Loucy (cell line): ENCODE data around the gene KLF17.
A peak's percentile ranks its signal among the peaks of the same experiment; 100 is the strongest.

Source experiments
- H2AFZ ChIP-seq: fragments of 200-600 bp; sonication (generic); 2 replicates; pipeline ENCODE4 v1.6.0; 2016; ENCODE audit warnings: antibody characterized with exemption, mild to moderate bottlenecking, low read length, moderate library complexity
- H3F3A ChIP-seq: fragments of 200-600 bp; 2 replicates; pipeline ENCODE4 v1.6.0; 2016; ENCODE audit warnings: antibody characterized with exemption, low read depth, mild to moderate bottlenecking
- H3K27me3 ChIP-seq: fragments of 200-600 bp; sonication (generic); 2 replicates; pipeline ENCODE4 v1.6.1; 2014; ENCODE audit warnings: low read length, mild to moderate bottlenecking; ENCODE audit not compliant: insufficient read depth, poor library complexity, severe bottlenecking
- H3K36me3 ChIP-seq: fragments of 200-600 bp; sonication (generic); 2 replicates; pipeline ENCODE4 v1.6.1; 2016; ENCODE audit warnings: low read length; ENCODE audit not compliant: insufficient read depth
- H3K4me1 ChIP-seq: fragments of 200-600 bp; sonication (generic); 2 replicates; pipeline ENCODE4 v1.5.1; 2014; ENCODE audit warnings: low read length, mild to moderate bottlenecking; ENCODE audit not compliant: insufficient read depth, poor library complexity, severe bottlenecking
- H3K4me2 ChIP-seq: fragments of 200-600 bp; sonication (generic); 2 replicates; pipeline ENCODE4 v1.6.0; 2014; ENCODE audit warnings: antibody characterized with exemption, low read length, low read depth, mild to moderate bottlenecking; ENCODE audit not compliant: poor library complexity, severe bottlenecking
- H3K4me3 ChIP-seq: fragments of 200-600 bp; sonication (generic); 2 replicates; pipeline ENCODE4 v1.5.1; 2014; ENCODE audit warnings: low read length, mild to moderate bottlenecking, mixed read lengths; ENCODE audit not compliant: poor library complexity, severe bottlenecking
- H3K79me2 ChIP-seq: fragments of 200-600 bp; sonication (generic); 2 replicates; pipeline ENCODE4 v1.6.1; 2014; ENCODE audit warnings: low read length; ENCODE audit not compliant: insufficient read depth
- H3K9ac ChIP-seq: fragments of 200-600 bp; sonication (generic); 2 replicates; pipeline ENCODE4 v1.6.0; 2014; ENCODE audit warnings: mild to moderate bottlenecking, low read depth, low read length, moderate library complexity; ENCODE audit not compliant: poor library complexity, severe bottlenecking
- H3K9me2 ChIP-seq: fragments of 200-600 bp; sonication (generic); replicated peaks from 2 replicates; pipeline ENCODE4 v1.6.1; 2016; ENCODE audit warnings: low read depth, low read length, mixed read lengths
- H3K9me3 ChIP-seq: fragments of 200-600 bp; sonication (generic); 2 replicates; pipeline ENCODE4 v1.6.1; 2014; ENCODE audit warnings: mild to moderate bottlenecking, antibody characterized with exemption, low read length, low read depth; ENCODE audit not compliant: insufficient read depth
- H4K20me1 ChIP-seq: fragments of 200-600 bp; sonication (generic); 2 replicates; pipeline ENCODE4 v1.6.0; 2014; ENCODE audit warnings: antibody characterized with exemption, low read length, mild to moderate bottlenecking; ENCODE audit not compliant: insufficient read depth, poor library complexity, severe bottlenecking
- CTCF ChIP-seq: fragments of 200-600 bp; sonication (generic); conservative IDR thresholded peaks from 2 replicates; pipeline ENCODE4 v1.5.1; 2014; ENCODE audit warnings: mild to moderate bottlenecking, antibody characterized with exemption, low read length
- EZH2phosphoT487 ChIP-seq: fragments of 200-600 bp; IDR thresholded peaks from 2 replicates; pipeline ENCODE4 v1.6.1; 2018; ENCODE audit warnings: antibody characterized with exemption, mild to moderate bottlenecking, moderate library complexity, borderline replicate concordance

The KLF17 gene

GRCh38 chr1:44100183-44100868, 18.3 kb upstream of the KLF17 start:
- Histone ChIP-seq H3K9me3 (no peaks in the 10 kb centered on the region), H4K20me1 (no peaks in the 10 kb centered on the region), H3K79me2 (no peaks in the 10 kb centered on the region), H3K9ac (no peak overlapping the region), H2AFZ (no peak overlapping the region), H3K27me3 (no peaks in the 10 kb centered on the region), H3K9me2 (no peaks in the 10 kb centered on the region), H3K4me3 (no peak overlapping the region), H3K36me3 (no peaks in the 10 kb centered on the region), H3F3A (no peaks in the 10 kb centered on the region), H3K4me2 (no peak overlapping the region), H3K4me1 (no peaks in the 10 kb centered on the region)
- TF ChIP-seq CTCF (no peak), EZH2phosphoT487 (no peak)

DNA sequence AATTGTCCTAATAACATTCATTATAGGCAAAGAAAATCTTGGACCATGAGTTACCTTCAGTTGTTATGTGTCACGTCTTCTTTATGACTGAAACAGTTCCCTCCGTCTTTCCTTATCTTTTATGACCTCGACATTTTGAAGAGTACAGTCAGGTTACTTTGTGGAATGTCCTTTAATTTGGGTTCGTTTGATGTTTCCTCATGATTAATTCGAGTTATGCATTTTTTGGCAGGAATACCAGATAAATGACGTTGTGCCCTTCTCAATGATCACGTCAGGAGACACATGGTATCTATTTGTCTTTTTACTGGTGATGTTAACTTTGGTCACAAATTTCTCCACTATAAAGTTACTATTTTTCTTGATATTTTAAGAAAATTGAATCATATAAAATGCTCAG, 17.3 kb upstream of the KLF17 start:
- Histone ChIP-seq H3K4me1 (no peaks in the 10 kb centered on the region), H3K9ac (no peak overlapping the region), H3K9me2 (no peaks in the 10 kb centered on the region), H3K36me3 (no peaks in the 10 kb centered on the region), H2AFZ (no peak overlapping the region), H3K79me2 (no peaks in the 10 kb centered on the region), H3K4me2 (no peak overlapping the region), H3F3A (no peaks in the 10 kb centered on the region), H4K20me1 (no peaks in the 10 kb centered on the region), H3K27me3 (no peaks in the 10 kb centered on the region), H3K4me3 (no peak overlapping the region), H3K9me3 (no peaks in the 10 kb centered on the region)
- TF ChIP-seq EZH2phosphoT487: no peak
- no peak for TF ChIP-seq CTCF

DNA sequence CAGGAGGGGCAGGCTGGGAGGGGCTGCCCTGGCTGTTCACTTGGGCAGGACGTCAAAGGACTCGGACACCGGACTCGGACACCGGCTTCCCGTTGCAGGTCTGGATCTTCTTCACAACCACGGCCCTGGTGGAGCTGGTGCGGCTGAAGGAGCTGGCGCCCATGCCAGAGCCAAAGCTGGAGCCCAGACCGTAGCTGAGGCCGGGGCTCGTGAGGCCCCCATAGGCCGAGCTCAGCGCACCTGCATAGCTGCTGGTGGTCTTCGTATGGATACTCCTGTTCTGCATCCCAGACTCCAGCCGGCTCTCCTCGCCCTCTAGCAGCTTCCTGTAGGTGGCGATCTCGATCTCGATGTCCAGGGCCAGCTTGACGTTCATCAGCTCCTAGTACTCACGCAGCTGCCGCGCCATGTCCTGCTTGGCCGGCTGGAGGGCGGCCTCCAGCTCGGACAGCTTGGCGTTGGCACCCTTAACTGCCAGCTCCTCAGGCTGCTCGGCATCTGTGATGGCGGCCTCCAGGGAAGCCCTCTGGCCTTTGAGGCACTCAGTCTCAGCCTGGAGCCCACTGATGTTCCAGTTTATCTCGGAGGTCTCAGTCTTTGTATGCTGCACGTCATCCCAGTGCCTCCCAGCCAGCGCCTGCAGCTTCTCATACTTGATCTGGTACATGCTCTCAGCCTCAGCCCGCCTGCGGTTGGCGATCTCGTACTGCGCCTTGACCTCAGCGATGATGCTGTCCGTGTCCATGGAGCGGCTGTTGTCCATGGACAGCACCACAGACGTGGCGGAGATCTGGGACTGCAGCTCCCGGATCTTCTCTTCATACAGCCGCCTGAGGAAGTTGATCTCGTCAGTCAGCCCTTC, 15.1 kb upstream of the KLF17 start:
- no peak overlapping the region for H3K4me2 ChIP-seq
- no peaks in the 10 kb centered on the region for H3K27me3 ChIP-seq
- no peaks in the 10 kb centered on the region for H3K9me2 ChIP-seq
- no peak overlapping the region for H3K9ac ChIP-seq
- no peaks in the 10 kb centered on the region for H3F3A ChIP-seq
- no peaks in the 10 kb centered on the region for H3K79me2 ChIP-seq
- H3K36me3 ChIP-seq: no peaks in the 10 kb centered on the region
- no peaks in the 10 kb centered on the region for H3K4me1 ChIP-seq
- no peaks in the 10 kb centered on the region for H4K20me1 ChIP-seq
- no peaks in the 10 kb centered on the region for H3K9me3 ChIP-seq
- no peak overlapping the region for H3K4me3 ChIP-seq
- TF ChIP-seq CTCF (peak; percentile 52), EZH2phosphoT487 (no peak)
- no peak overlapping the region for H2AFZ ChIP-seq
